Measurements from ENCODE around the gene MYOM3.

MYOM3 gene

GRCh38 chr1:24089743-24090555 lies 22.0 kb downstream of the MYOM3 start:
- Histone ChIP-seq H3K79me2 (ENCODE audit: control insufficient read depth, insufficient read depth, low read length, poor library complexity) (no peaks in the 10 kb centered on the region), H3K36me3 (ENCODE audit: control insufficient read depth in 1 of 2, insufficient read depth in 2 of 2, low read length in 2 of 2) (no peaks in the 10 kb centered on the region), H4K8ac (ENCODE audit: low read depth, low read length) (no peak overlapping the region), H3K23ac (ENCODE audit: low read length) (no peak overlapping the region), H4K12ac (ENCODE audit: low read depth, low read length) (no peak overlapping the region), H3K27ac (ENCODE audit: low read depth, low read length) (no peak overlapping the region), H3K4me3 (ENCODE audit: low read depth, low read length) (no peak overlapping the region), H3K14ac (ENCODE audit: low read length) (no peak overlapping the region), H3K9ac (ENCODE audit: low read length) (no peak overlapping the region), H3K4me1 (ENCODE audit: control insufficient read depth in 1 of 2, insufficient read depth in 2 of 2, low read length in 2 of 2) (no peaks in the 10 kb centered on the region), H3K18ac (ENCODE audit: low read length) (no peak overlapping the region), H3K9me3 (ENCODE audit: insufficient read depth, low read depth, low read length) (no peaks in the 10 kb centered on the region), H3K4me2 (ENCODE audit: low read length) (no peak overlapping the region), H2BK12ac (ENCODE audit: low read length) (no peak overlapping the region), H2AFZ (ENCODE audit: insufficient read depth, low read length, poor library complexity) (no peak overlapping the region), H2AK5ac (ENCODE audit: low read length) (no peak overlapping the region), H3K79me1 (ENCODE audit: low read length) (no peaks in the 10 kb centered on the region), H2BK5ac (ENCODE audit: low read depth, low read length, poor library complexity) (no peak overlapping the region), H2BK120ac (ENCODE audit: insufficient read depth, low read length, poor library complexity) (no peak overlapping the region), H4K91ac (ENCODE audit: low read depth, low read length) (no peak overlapping the region), H3K27me3 (ENCODE audit: insufficient read depth, low read length) (no peaks in the 10 kb centered on the region), H3K4ac (ENCODE audit: low read depth, low read length) (no peak overlapping the region)
- WGBS (ENCODE audit: extremely low coverage, insufficient coverage, insufficient read length): no CpG with 5 or more reads among the region's 14 CpGs
- no peak for DNase-seq

GRCh38 chr1:24089027-24089742 lies 22.8 kb downstream of the MYOM3 start:
- no peaks in the 10 kb centered on the region for H3K27me3 ChIP-seq (ENCODE audit: insufficient read depth, low read length)

GRCh38 chr1:24086466-24086865 lies 25.5 kb downstream of the MYOM3 start:
- Histone ChIP-seq H3K79me2 (ENCODE audit: control insufficient read depth, insufficient read depth, low read length, poor library complexity) (no peaks in the 10 kb centered on the region), H4K8ac (ENCODE audit: low read depth, low read length) (no peak overlapping the region), H2AFZ (ENCODE audit: insufficient read depth, low read length, poor library complexity) (no peak overlapping the region), H3K9ac (ENCODE audit: low read length) (no peak overlapping the region), H2AK5ac (ENCODE audit: low read length) (no peak overlapping the region), H3K79me1 (ENCODE audit: low read length) (no peaks in the 10 kb centered on the region), H2BK120ac (ENCODE audit: insufficient read depth, low read length, poor library complexity) (no peak overlapping the region), H3K4me1 (ENCODE audit: control insufficient read depth in 1 of 2, insufficient read depth in 2 of 2, low read length in 2 of 2) (no peaks in the 10 kb centered on the region), H3K36me3 (ENCODE audit: control insufficient read depth in 1 of 2, insufficient read depth in 2 of 2, low read length in 2 of 2) (no peaks in the 10 kb centered on the region), H4K91ac (ENCODE audit: low read depth, low read length) (no peak overlapping the region), H3K4me2 (ENCODE audit: low read length) (no peak overlapping the region), H4K12ac (ENCODE audit: low read depth, low read length) (no peak overlapping the region), H3K27ac (ENCODE audit: low read depth, low read length) (no peak overlapping the region), H2BK12ac (ENCODE audit: low read length) (no peak overlapping the region), H3K9me3 (ENCODE audit: insufficient read depth, low read depth, low read length) (no peaks in the 10 kb centered on the region), H3K23ac (ENCODE audit: low read length) (no peak overlapping the region), H3K27me3 (ENCODE audit: insufficient read depth, low read length) (no peaks in the 10 kb centered on the region), H3K14ac (ENCODE audit: low read length) (no peak overlapping the region), H3K4ac (ENCODE audit: low read depth, low read length) (no peak overlapping the region), H3K4me3 (ENCODE audit: low read depth, low read length) (no peak overlapping the region), H3K18ac (ENCODE audit: low read length) (no peak overlapping the region), H2BK5ac (ENCODE audit: low read depth, low read length, poor library complexity) (no peak overlapping the region)
- no peak for DNase-seq
- no CpG with 5 or more reads among the region's 16 CpGs for WGBS (ENCODE audit: extremely low coverage, insufficient coverage, insufficient read length)

More at GRCh38 chr1:24089027-24089742, 22.8 kb downstream of the MYOM3 start:
- Histone ChIP-seq H3K4me2 (ENCODE audit: low read length) (no peak overlapping the region), H3K4ac (ENCODE audit: low read depth, low read length) (no peak overlapping the region), H4K8ac (ENCODE audit: low read depth, low read length) (no peak overlapping the region), H3K9ac (ENCODE audit: low read length) (no peak overlapping the region), H4K12ac (ENCODE audit: low read depth, low read length) (no peak overlapping the region), H3K4me1 (ENCODE audit: control insufficient read depth in 1 of 2, insufficient read depth in 2 of 2, low read length in 2 of 2) (no peaks in the 10 kb centered on the region), H3K9me3 (ENCODE audit: insufficient read depth, low read depth, low read length) (no peaks in the 10 kb centered on the region), H3K36me3 (ENCODE audit: control insufficient read depth in 1 of 2, insufficient read depth in 2 of 2, low read length in 2 of 2) (no peaks in the 10 kb centered on the region), H3K23ac (ENCODE audit: low read length) (no peak overlapping the region), H2BK120ac (ENCODE audit: insufficient read depth, low read length, poor library complexity) (no peak overlapping the region), H2AK5ac (ENCODE audit: low read length) (no peak overlapping the region), H2BK5ac (ENCODE audit: low read depth, low read length, poor library complexity) (no peak overlapping the region), H3K79me2 (ENCODE audit: control insufficient read depth, insufficient read depth, low read length, poor library complexity) (no peaks in the 10 kb centered on the region), H2AFZ (ENCODE audit: insufficient read depth, low read length, poor library complexity) (no peak overlapping the region), H4K91ac (ENCODE audit: low read depth, low read length) (no peak overlapping the region), H3K14ac (ENCODE audit: low read length) (no peak overlapping the region), H3K79me1 (ENCODE audit: low read length) (no peaks in the 10 kb centered on the region), H3K4me3 (ENCODE audit: low read depth, low read length) (no peak overlapping the region), H2BK12ac (ENCODE audit: low read length) (no peak overlapping the region), H3K27ac (ENCODE audit: low read depth, low read length) (no peak overlapping the region), H3K18ac (ENCODE audit: low read length) (no peak overlapping the region)
- WGBS (ENCODE audit: extremely low coverage, insufficient coverage, insufficient read length): no CpG with 5 or more reads among the region's 14 CpGs
- no peak for DNase-seq

DNA sequence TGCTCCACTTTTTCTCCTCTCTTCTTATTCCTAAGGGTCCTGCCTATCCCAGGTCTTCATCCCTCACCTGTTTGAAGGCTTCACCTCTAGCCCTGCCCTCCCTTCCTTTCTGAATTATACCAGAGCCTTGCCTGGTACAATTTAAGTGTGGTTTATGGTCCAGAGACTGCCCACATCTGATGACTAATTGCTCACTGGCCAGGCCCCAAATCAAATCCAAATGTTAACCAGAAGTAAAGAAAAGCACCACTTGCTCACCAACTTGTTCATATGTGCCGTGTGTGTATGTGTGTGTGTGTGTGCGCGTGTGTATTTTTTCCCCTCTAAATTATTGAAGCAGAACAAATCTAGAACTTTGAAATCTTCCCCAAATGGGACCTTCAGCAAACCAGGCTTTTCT lies 26.4 kb downstream of the MYOM3 start:
- H3K4me3 ChIP-seq (ENCODE audit: low read depth, low read length): no peak overlapping the region
- H3K18ac ChIP-seq (ENCODE audit: low read length): no peak overlapping the region
- no peak overlapping the region for H2BK12ac ChIP-seq (ENCODE audit: low read length)
- H3K27me3 ChIP-seq (ENCODE audit: insufficient read depth, low read length): no peaks in the 10 kb centered on the region
- DNase-seq: no peak
- H3K4ac ChIP-seq (ENCODE audit: low read depth, low read length): no peak overlapping the region
- H4K12ac ChIP-seq (ENCODE audit: low read depth, low read length): no peak overlapping the region
- no peaks in the 10 kb centered on the region for H3K79me2 ChIP-seq (ENCODE audit: control insufficient read depth, insufficient read depth, low read length, poor library complexity)
- no peaks in the 10 kb centered on the region for H3K36me3 ChIP-seq (ENCODE audit: control insufficient read depth in 1 of 2, insufficient read depth in 2 of 2, low read length in 2 of 2)
- no peaks in the 10 kb centered on the region for H3K4me1 ChIP-seq (ENCODE audit: control insufficient read depth in 1 of 2, insufficient read depth in 2 of 2, low read length in 2 of 2)
- H3K79me1 ChIP-seq (ENCODE audit: low read length): no peaks in the 10 kb centered on the region
- no peak overlapping the region for H2AFZ ChIP-seq (ENCODE audit: insufficient read depth, low read length, poor library complexity)
- H2AK5ac ChIP-seq (ENCODE audit: low read length): no peak overlapping the region
- no peak overlapping the region for H4K8ac ChIP-seq (ENCODE audit: low read depth, low read length)
- H3K4me2 ChIP-seq (ENCODE audit: low read length): no peak overlapping the region
- no peak overlapping the region for H3K14ac ChIP-seq (ENCODE audit: low read length)
- H3K23ac ChIP-seq (ENCODE audit: low read length): no peak overlapping the region
- whole genome bisulfite sequencing (ENCODE audit: extremely low coverage, insufficient coverage, insufficient read length): no CpG with 5 or more reads among the region's 3 CpGs
- no peak overlapping the region for H3K27ac ChIP-seq (ENCODE audit: low read depth, low read length)
- no peak overlapping the region for H2BK120ac ChIP-seq (ENCODE audit: insufficient read depth, low read length, poor library complexity)
- H4K91ac ChIP-seq (ENCODE audit: low read depth, low read length): no peak overlapping the region
- no peak overlapping the region for H2BK5ac ChIP-seq (ENCODE audit: low read depth, low read length, poor library complexity)
- no peaks in the 10 kb centered on the region for H3K9me3 ChIP-seq (ENCODE audit: insufficient read depth, low read depth, low read length)
- no peak overlapping the region for H3K9ac ChIP-seq (ENCODE audit: low read length)
